KMS-11 (cell line): Measurements from ENCODE around the gene TUBA1C.
"Not testable (repeated sequence)": the region's sequence is repeated elsewhere in the genome, so short reads cannot be mapped to it uniquely, and the experiment has no call there.

ENCODE experiments used
- H2AFZ ChIP-seq: fragments of 200-600 bp; sonication (generic); 2 replicates; pipeline ENCODE4 v1.6.1; 2016; ENCODE audit warnings: antibody characterized with exemption, mixed run types, low read depth
- H3K27ac ChIP-seq: fragments of 200-600 bp; sonication (generic); 2 replicates; pipeline ENCODE4 v1.6.1; 2016; ENCODE audit warnings: mild to moderate bottlenecking, mixed run types
- H3K27me3 ChIP-seq: fragments of 200-600 bp; sonication (generic); 2 replicates; pipeline ENCODE4 v1.6.1; 2017; ENCODE audit warnings: mild to moderate bottlenecking, low read depth, mixed run types, moderate library complexity; ENCODE audit not compliant: insufficient read depth
- H3K36me3 ChIP-seq: fragments of 200-600 bp; sonication (generic); 2 replicates; pipeline ENCODE4 v1.6.1; 2017; ENCODE audit warnings: mild to moderate bottlenecking, mixed run types; ENCODE audit not compliant: insufficient read depth
- H3K4me1 ChIP-seq: fragments of 200-600 bp; sonication (generic); 2 replicates; pipeline ENCODE4 v1.6.1; 2016; ENCODE audit warnings: mild to moderate bottlenecking, low read depth, mixed run types; ENCODE audit not compliant: poor library complexity, severe bottlenecking
- H3K4me2 ChIP-seq: fragments of 200-600 bp; sonication (generic); 2 replicates; pipeline ENCODE4 v1.7.0; 2016; ENCODE audit warnings: mild to moderate bottlenecking, mixed run types
- H3K4me3 ChIP-seq: fragments of 200-600 bp; sonication (generic); IDR thresholded peaks from 2 replicates; pipeline ENCODE4 v1.6.1; 2017; ENCODE audit warnings: low read depth, low read length, mixed read lengths; ENCODE audit not compliant: insufficient read depth
- H3K79me2 ChIP-seq: fragments of 200-600 bp; sonication (generic); 2 replicates; pipeline ENCODE4 v1.6.1; 2016; ENCODE audit warnings: low read depth, mixed run types; ENCODE audit not compliant: insufficient read depth
- H3K9ac ChIP-seq: fragments of 200-600 bp; sonication (generic); 2 replicates; pipeline ENCODE4 v1.6.1; 2016; ENCODE audit warnings: mild to moderate bottlenecking, mixed run types
- H4K20me1 ChIP-seq: fragments of 200-600 bp; sonication (generic); 2 replicates; pipeline ENCODE4 v1.6.1; 2016; ENCODE audit warnings: mild to moderate bottlenecking, mixed run types; ENCODE audit not compliant: insufficient read depth
- TF ChIP-seq, protein P1 (sequence below): fragments of 200-600 bp; sonication (generic); conservative IDR thresholded peaks from 2 replicates; pipeline ENCODE4 v1.6.1; 2017; ENCODE audit warnings: low read depth, mild to moderate bottlenecking, antibody characterized with exemption, low read length, moderate library complexity, mixed read lengths

The TUBA1C gene

DNA sequence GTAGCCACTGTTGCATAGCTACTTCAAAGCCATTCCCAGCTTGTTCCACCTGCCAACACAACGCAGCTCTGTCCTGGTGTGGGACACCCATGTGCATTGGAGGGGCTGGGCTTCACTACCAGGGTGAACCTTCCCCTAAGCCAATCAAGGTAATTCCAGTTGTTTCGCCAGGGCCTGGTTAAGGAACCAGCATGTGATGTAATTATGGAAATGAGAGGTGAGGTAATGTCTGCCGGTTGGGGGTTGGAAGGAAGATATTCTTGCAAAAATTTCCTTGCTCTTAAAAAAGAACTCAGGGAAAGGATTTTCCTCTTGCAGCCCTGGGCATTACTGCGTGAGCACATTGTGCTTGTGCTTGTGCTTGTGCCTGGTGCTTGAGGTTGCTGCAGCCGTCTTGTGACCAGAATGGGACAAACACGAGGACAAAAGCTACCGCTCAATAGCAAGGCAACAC, 14.9 kb downstream of the TUBA1C start:
- TF ChIP-seq, protein P1, sequence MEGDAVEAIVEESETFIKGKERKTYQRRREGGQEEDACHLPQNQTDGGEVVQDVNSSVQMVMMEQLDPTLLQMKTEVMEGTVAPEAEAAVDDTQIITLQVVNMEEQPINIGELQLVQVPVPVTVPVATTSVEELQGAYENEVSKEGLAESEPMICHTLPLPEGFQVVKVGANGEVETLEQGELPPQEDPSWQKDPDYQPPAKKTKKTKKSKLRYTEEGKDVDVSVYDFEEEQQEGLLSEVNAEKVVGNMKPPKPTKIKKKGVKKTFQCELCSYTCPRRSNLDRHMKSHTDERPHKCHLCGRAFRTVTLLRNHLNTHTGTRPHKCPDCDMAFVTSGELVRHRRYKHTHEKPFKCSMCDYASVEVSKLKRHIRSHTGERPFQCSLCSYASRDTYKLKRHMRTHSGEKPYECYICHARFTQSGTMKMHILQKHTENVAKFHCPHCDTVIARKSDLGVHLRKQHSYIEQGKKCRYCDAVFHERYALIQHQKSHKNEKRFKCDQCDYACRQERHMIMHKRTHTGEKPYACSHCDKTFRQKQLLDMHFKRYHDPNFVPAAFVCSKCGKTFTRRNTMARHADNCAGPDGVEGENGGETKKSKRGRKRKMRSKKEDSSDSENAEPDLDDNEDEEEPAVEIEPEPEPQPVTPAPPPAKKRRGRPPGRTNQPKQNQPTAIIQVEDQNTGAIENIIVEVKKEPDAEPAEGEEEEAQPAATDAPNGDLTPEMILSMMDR, result no peak
- Histone ChIP-seq H3K79me2 (no peaks in the 10 kb centered on the region), H4K20me1 (no peaks in the 10 kb centered on the region), H3K27me3 (no peaks in the 10 kb centered on the region; the same call in 1 of the 2 replicates), H3K4me3 (no peak overlapping the region), H2AFZ (no peak overlapping the region), H3K4me1 (no peaks in the 10 kb centered on the region), H3K9ac (no peak overlapping the region), H3K4me2 (no peak overlapping the region), H3K36me3 (no peaks in the 10 kb centered on the region), H3K27ac (no peak overlapping the region)

DNA sequence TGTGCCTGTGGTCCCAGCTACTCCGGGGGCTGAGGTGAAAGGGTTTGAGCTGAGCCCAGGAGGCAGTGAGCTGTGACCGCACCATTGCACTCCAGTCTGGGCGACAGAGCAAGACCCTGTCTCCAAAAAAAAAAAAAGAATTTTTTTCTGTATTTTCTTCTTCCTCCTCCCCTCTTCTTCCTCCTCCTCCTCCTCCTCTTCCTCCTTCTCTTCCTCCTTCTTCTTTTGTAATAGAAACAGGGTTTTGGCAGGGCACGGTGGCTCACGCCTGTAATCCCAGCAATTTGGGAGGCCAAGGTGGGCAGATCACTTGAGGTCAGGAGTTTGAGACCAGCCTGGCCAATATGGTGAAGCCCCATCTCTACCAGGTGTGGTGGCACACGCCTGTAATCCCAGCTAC, 15.7 kb downstream of the TUBA1C start:
- not testable (repeated sequence) for H2AFZ ChIP-seq, H3K79me2 ChIP-seq, H3K27me3 ChIP-seq, H3K4me2 ChIP-seq, H3K36me3 ChIP-seq, H3K27ac ChIP-seq, H3K4me3 ChIP-seq, H3K9ac ChIP-seq, H4K20me1 ChIP-seq, H3K4me1 ChIP-seq

DNA sequence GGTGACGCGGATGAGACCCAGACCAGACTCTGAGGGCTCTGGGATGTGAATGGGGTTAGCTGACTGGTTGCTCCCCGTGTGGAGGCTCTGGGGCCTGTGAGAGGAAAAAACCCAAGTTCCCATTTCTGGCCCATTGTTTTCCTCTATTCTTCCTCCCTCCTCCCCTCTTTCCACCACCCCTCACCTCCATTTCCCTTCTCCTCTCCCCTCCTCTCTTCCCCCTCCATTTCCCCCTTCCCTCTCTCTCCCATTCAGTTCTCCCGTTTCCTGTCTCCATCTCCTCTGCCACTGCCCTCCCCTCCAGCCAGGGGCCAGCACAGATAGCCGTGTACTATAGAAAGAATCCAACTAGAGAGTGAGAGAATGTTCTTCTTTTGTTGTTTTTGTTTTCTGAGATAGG, 17.4 kb downstream of the TUBA1C start:
- Histone ChIP-seq H3K79me2 (no peaks in the 10 kb centered on the region), H3K27ac (no peak overlapping the region), H3K36me3 (no peaks in the 10 kb centered on the region), H3K4me1 (no peaks in the 10 kb centered on the region), H3K4me2 (no peak overlapping the region), H3K4me3 (no peak overlapping the region), H3K9ac (no peak overlapping the region), H3K27me3 (peaks cover 8% of the 10 kb centered on the region; the same call in 1 of the 2 replicates), H4K20me1 (no peaks in the 10 kb centered on the region), H2AFZ (no peak overlapping the region)
- TF ChIP-seq, protein P1, result no peak

DNA sequence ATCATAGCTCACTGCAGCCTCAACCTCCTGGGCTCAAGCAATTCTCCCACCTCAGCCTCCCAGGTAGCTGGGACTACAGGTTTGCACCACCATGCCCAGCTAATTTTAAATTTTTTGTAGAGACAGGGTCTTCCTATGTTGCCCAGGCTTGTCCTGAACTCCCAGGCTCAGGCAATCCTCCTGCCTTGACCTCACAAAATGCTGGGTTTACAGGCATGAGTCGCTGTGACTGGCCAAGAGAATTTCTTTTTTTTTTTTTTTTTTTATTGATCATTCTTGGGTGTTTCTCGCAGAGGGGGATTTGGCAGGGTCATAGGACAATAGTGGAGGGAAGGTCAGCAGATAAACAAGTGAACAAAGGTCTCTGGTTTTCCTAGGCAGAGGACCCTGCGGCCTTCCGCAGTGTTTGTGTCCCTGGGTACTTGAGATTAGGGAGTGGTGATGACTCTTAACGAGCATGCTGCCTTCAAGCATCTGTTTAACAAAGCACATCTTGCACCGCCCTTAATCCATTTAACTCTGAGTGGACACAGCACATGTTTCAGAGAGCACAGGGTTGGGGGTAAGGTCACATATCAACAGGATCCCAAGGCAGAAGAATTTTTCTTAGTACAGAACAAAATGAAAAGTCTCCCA, 18.0 kb downstream of the TUBA1C start:
- peaks cover 13% of the 10 kb centered on the region; the same call in 1 of the 2 replicates for H3K27me3 ChIP-seq
- H3K4me3 ChIP-seq, H3K27ac ChIP-seq, H3K79me2 ChIP-seq, H3K36me3 ChIP-seq, H4K20me1 ChIP-seq, H3K9ac ChIP-seq, H3K4me1 ChIP-seq, H3K4me2 ChIP-seq, H2AFZ ChIP-seq: not testable (repeated sequence)

DNA sequence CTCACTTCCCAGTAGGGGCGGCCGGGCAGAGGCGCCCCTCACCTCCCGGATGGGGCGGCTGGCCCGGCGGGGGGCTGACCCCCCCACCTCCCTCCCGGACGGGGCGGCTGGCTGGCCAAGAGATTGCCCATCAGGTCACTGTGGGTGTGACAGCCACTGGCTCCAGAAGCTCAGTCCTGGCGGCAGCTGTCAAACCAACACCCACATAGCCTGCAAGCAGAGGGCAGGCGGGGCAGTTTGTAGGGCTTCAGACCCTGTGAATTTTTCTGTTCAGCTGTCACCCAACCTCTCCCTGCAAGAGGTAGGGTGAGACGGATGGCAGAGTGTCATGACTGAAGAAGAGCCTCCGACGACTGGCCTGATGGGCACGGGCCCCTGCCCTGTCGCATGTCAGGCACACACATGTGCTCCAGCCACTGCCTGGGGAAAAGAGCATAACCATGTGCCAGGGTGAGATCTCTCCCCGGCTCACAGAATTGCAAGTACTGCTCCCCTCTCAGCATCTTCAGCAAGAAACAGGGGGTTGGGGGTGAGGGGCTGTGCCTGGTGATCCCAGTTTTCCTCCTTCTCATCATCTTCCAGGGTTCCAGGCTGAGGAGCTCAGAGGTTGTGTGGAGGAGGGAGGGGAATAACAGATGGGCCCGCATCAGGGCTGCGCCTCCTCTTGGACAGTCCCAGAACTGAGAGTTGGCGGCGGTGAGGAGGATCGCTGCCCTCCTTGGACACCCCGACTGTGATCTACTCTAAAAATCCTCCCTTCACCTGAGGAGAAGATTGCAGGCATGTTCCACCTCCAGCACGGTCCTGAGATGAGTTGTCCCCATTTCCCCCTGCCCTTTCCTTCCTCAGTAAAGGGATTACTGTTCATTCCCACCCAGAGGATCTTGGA, 18.9 kb downstream of the TUBA1C start:
- no peak overlapping the region for H3K4me3 ChIP-seq

More for the DNA sequence above, 18.9 kb downstream of the TUBA1C start:
- no peaks in the 10 kb centered on the region for H3K36me3 ChIP-seq
- no peak overlapping the region for H3K4me2 ChIP-seq
- H4K20me1 ChIP-seq, result no peaks in the 10 kb centered on the region
- H2AFZ ChIP-seq, result no peak overlapping the region
- TF ChIP-seq, protein P1, result no peak
- no peak overlapping the region for H3K9ac ChIP-seq
- H3K27ac ChIP-seq, result no peak overlapping the region
- no peaks in the 10 kb centered on the region for H3K79me2 ChIP-seq
- H3K4me1 ChIP-seq, result no peaks in the 10 kb centered on the region
- peaks cover 17% of the 10 kb centered on the region; the same call in 1 of the 2 replicates for H3K27me3 ChIP-seq
